Stimulated activated CD4-positive, alpha-beta T cell treated with anti-CD3 and anti-CD28 coated beads, Interleukin-2, amount 100 ng/mL, for 4 hours (primary cell): ENCODE measurements around the gene HSPA9.

ENCODE experiments used
- DNase-seq: peaks from one replicate; pipeline ENCODE4 v3.0.0-alpha.2; 2020; ENCODE audit warnings: low read depth

HSPA9 gene

DNA sequence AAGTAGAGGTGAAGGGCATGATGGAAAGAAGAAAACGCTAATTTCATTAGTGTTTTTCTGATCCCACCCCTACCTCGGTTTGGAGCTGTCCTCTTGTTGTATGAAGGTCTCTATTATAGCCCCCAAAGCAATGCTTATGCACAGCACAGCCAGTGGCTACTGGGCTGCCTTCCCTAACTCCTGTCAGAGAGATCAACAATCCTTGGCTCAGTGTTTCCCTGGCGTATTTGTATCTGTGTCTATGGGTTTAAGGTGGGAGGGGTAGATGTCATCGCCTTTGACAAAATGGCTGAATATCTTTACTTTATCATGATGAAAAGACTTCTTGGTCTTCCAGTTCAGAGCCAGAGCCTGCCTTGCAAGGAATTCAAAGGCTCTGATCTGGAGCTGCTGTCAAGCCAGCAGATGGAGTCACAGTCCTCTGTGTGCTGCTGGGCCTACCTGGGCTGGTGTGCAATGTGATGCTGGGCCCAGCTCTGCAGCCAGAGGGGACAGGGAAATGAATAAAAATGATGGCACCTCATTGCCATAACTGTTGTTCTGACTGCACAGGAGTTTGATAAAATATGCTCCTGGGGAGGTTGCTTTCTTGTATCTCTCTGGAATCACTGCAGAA lies 20.1 kb upstream of the HSPA9 start:
- no peak for DNase-seq

DNA sequence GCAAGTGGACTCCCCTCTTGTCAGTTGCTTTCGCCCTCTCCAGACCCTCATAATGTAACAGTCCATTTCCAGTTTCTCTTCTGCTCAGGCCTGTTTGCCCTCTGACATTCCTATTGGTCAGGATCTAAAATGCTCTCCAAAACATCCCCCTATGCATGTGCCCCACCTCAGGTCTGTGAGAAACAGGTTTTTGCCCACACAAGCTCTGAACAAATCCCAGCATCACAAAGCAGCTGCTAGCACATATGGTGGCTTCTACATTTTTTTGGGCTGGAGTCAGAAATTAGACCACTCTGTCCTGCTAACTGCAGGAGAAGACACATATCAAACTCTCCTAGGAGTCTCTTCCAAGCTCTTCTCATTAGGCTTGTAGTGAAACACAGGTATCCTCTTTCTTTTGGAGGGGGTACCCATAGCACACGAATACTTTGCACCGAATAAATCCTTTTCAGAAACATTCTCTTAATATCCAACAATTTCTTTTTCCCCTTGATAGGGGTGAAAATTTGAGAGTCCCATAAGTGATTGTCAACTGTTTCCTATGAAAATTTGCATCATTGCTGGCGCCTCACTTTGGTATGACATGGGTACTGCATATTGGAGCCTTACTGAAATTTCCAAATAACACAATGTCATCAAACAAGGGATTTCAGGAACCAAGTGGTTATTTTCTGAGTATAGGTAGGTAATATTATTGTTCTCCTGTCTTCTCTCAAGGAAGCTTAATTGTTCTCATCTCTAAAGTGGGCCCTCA lies 19.3 kb upstream of the HSPA9 start:
- no peak for DNase-seq

DNA sequence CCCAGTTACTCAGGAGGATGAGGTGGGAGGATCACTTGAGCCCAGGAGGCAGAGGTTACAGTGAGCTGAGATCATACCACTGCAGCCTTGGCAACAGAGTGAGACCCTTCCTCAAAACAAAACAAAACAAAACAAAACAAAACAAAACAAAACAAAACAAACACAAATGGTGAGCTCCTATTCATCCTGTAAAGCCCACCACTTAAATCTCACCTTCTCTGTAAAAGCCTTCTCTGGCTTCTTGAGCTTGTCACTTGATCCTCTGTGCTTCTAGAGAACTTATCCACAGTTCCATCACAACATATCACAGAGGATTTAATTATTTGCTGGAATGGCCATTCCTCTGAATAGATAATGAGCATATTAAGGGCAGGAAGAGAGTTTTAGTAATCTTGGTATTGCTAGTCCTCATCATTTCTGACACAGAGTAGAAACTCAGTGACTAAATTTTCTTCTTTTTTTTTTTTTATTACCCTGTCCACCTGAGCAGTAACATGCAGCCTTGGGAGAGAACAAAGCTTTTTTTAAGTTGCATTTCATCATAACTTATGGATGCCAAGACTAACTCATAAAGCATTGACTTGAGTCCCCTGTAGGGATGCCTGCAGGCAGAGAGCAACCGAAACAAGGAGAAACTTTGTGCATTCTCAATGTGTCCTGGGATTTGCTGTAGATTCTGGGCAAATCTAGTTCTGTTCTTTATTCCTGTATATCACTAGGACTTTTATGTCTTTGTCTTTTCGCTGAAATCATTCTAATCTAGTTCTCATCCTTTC lies 13.0 kb upstream of the HSPA9 start:
- DNase-seq, result no peak

DNA sequence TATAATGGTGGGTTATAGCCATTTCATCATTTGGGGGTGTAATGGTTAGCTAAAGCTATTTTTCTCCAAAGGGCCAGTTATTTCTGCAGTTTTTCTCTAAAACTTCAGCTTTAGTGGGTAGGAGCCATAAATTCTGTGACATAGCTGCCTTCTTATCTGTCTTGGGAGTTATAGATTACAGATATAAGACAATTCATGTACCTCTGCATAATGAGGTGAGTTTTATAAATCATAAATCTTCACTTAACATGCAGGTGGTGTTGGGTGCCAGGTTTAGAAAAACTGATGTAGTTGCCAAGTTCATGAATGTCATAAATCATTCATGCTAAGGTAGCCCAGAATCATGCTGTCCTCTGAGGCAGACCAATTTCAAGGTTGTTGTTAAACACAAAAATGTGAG lies 10.0 kb upstream of the HSPA9 start:
- no peak for DNase-seq

DNA sequence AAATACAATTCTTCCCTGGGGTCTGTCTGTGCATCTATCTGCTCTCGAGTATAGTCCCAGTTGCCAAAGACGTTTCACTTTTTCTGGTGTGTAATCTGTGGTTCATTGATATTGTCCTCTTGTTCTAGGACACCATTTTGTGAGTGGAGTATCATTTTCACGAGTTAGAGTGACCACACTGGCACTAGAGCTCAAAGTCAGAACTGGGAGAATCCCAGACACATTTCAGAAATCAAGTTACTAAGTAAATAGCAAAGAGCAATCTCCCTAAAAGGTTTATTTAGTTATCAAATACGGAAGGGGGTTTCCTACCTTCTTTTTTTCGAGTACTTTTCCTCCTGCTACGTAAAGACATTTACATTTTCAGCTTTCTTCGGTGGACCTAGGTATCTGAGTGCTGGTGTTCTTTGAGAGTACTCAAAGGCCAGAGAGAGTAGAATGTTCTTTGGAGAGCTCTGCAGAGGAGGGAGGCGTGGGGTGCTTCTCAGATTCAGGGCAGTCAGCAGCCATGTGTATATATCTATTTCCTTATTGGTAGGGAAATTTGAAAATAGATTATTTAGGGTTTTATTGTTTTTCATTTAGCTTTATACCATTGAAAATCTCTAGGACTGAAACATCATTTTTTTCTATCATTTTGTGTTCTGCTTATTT lies 8.9 kb upstream of the HSPA9 start:
- DNase-seq, result no peak

DNA sequence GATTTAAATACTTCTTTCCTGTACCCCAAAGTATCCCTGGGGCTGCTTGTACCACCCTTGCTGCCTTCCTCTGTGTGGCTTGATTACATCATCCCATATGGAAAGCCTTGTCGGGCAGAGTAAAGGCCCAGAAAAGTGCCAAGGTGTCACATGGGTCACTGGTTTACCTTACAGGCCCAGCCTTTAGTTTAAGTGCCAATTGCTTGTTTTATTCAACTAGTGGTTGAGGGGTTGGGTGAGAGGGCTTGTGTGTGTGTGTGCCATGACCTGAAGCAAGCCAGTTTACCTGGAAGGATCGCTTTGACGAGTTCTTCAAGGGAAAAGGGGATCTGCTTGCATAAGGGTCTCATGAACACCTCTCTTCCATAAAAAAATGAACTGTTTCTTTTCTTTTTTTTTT lies 7.8 kb upstream of the HSPA9 start:
- no peak for DNase-seq

DNA sequence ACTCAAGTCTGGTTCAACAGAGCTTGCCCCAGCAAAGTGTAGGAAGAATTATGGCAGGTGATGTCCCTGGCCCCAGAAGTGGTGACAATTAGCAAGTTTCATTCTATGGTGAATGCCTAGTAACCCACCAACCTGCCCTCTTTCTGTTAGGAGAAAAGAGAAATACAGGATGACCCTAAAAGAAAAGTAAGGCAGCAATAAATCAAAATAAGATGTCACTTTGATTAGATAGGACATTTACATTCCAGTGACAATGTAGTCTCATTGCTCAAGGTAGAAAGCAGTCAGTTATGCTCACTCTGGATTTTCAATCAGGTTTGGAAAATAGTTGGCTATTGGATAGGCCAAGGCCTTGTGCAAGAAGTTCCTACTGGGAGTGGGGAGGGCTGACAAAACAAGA lies 5.6 kb upstream of the HSPA9 start:
- DNase-seq, result no peak

DNA sequence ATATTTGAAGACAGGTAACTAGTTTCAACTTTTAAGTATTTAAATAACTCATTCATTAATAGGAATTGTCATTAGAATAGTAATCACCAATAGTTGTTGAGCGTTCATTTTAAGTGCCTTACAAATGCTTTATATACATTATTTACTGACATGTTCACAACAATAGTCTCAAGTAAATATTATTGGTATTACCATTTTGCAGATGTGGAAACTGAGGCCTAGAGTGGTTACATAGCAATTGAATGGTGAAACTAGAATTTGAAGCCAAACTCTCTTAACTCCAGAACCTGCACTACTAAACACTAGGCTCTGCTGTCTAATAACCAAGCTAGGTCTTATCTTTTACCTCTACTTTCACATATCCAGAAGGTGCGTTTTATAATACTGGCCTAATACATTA lies 4.8 kb upstream of the HSPA9 start:
- DNase-seq, result no peak

DNA sequence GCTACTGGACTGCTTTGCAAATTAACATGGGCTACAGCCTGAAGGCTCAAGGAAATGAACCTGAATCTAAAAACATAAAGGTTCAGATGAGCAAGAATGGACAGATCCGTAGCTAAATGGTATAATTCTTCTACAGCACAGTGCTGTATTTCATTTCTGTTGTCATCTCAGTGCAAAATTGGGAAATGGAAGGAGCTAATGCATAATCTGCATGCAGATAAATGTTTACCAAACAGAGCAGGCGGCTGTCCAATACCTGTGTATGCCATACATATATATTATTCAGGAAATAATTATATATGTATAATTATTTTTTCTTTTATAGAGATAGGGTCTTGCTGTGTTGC lies 4.3 kb upstream of the HSPA9 start:
- no peak for DNase-seq

DNA sequence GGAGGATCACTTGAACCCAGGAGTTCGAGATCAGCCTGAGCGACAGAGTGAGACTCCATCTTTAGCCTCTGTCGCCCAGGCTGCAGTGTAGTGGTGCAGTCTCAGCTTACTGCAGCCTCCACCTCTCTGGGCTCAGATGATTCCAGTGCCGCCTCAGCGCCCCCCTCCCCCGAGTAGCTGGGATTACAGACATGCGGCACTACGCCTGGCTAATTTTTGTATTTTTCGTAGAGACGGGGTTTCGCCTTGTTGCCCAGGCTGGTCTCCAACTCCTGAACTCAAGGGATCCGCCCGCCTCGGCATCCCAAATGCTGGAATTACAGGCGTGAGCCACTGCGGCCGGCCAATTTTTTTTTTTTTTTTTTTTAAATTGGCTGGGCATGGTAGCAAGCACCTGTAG lies 2.3 kb upstream of the HSPA9 start:
- no peak for DNase-seq

DNA sequence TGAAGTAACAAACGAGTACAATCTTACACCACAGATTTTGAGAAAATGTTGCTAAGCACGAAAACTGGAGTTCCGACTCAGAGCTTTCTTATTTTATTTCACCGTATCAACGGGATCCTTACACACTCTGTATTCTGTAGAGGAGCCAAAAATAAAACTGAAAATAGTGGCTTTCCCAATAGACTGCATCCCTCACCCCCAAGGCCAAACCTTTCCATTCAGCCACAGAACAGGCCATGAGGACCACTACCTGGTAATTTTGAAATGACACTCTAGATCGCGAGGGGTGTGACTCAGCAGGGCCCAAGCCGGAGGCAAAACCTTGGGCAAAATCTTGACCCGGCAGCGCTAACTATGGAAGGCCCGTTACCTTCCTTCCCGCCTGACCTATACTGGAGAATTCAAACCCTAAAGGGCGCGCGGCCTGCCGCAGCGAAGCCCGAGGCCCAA lies 432 bp downstream of the HSPA9 start:
- DNase-seq, result no peak

DNA sequence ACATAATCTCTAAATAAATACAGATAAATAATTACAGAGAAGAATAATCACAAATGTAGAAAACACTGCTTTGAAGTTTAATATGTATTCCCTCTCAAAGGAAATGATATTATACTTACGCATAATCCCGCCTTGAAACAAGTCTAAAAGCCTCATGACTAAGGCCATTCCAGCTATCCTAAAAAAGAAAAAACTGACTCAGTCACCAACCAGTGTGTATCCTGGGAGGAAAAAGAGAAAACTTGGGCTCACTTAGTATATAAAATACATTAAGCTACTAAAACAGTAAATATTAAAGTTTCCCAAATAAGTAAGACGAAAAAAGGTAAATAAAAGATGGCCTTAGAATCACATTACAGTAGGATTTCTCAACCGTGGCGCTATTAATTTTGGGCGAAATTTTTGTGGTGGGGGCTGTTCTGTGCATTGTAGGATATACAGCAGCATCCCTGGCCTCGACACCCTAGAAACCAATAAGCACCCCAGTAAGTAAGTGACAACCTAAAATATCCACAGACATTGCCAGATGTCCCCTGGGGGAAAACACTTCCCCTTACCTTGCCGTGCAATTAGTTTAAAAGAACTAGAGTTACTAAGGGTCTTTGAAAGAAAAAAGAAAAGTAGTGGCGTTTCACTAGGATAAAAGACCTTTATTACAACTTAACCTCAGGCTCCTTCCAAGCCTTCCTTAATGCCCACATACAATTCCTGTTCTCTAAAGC lies 1.1 kb downstream of the HSPA9 start:
- no peak for DNase-seq

DNA sequence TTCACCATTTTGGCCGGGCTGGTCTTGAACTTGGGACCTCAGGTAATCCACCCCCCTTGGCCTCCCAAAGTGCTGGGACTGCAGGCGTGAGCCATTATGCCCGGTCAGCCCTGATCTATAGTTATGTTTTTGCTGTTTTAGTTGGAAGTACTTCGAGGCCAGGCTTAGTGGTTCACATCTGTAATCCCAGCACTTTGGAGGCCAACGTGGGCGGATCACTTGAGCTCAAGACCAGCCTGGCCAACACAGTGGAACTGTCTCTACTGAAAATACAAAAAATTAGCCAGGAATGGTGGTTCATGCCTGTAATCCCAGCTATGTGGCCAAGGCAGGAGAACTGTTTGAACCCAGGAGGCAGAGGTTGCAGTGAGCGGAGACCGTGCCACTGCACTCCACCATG lies 2.0 kb downstream of the HSPA9 start:
- no peak for DNase-seq

DNA sequence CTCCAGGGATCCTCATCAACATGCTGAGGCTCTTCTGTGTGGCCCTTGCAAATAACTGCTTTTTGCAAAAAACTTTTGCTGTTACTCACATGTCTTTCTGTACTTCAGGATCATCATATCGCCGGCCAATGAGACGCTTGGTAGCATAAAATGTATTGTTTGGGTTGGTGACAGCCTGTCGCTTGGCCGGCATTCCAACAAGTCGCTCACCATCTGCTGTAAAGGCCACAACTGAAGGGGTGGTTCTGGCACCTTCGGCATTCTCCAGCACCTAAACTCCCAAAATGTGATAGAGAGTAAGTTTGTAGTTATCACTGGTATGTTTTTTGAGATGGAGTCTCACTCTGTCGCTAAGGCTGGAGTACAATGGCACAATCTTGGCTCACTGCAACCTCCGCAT lies 4.3 kb downstream of the HSPA9 start:
- DNase-seq, result no peak

DNA sequence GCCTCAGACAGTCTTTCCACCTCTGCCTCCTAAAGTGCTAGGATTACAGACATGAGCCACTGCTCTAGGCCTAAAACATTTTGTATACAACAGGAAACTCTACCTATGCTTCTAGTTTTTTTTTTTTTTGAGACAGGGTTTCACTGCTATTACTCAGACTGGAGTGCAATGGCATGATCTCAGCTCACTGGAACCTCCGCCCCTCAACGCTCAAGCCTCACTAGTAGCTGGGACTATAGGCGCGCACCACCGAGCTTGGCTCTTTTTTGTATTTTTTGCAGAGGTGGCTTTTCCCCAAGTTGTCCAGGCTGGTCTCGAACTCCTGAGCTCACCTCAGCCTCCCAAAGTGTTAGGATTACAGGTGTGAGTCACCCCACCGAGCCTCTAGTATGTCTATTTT lies 5.4 kb downstream of the HSPA9 start:
- DNase-seq, result no peak

DNA sequence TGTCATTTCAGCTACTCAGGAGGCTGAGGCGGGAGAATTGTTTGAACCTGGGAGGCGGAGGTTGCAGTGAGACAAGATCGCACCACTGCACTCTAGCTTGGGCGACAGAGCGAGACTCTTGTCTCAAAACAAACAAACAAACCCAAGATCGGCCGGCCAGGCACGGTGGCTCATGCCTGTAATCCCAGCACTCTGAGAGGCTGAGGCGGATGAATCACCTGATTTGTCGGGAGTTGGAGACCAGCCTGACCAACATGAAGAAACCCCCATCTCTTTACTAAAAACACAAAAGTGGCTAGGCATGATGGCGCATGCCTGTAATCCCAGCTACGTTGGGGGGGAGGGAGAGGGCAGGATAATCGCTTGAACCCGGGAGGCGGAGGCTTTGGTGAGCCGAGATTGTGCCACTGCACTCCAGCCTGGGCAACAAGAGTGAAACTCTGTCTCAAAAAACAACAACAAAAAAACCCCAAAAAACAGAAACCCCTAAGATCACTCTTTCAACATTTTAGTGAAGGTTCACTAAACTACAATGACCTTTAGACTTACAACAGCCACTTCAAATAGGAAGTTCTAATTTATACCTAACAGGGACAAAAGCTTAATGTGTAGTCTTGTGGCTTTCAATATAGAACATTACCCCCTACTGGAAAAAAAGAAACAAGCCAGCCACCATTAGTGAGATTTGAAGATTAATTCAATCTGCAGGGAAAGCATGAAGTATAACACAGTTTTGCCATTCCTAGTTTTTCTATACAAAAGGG lies 7.0 kb downstream of the HSPA9 start:
- no peak for DNase-seq

DNA sequence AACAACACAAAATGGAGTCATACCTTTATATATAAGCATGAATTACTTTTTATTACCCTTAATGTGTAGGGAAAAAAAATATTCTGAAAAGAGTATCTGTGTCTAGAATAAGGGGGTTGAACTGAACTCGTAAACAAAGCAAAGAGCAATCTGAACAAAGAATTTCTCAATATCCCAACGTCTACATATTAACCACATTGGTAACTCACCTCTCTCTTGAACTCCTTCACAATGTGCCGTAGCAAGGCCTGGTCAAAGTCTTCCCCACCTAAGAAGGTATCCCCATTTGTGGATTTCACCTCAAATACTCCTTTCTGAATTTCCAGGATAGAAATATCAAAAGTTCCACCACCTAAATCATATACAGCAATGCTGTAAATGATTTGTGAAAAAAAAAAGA lies 8.4 kb downstream of the HSPA9 start:
- no peak for DNase-seq

DNA sequence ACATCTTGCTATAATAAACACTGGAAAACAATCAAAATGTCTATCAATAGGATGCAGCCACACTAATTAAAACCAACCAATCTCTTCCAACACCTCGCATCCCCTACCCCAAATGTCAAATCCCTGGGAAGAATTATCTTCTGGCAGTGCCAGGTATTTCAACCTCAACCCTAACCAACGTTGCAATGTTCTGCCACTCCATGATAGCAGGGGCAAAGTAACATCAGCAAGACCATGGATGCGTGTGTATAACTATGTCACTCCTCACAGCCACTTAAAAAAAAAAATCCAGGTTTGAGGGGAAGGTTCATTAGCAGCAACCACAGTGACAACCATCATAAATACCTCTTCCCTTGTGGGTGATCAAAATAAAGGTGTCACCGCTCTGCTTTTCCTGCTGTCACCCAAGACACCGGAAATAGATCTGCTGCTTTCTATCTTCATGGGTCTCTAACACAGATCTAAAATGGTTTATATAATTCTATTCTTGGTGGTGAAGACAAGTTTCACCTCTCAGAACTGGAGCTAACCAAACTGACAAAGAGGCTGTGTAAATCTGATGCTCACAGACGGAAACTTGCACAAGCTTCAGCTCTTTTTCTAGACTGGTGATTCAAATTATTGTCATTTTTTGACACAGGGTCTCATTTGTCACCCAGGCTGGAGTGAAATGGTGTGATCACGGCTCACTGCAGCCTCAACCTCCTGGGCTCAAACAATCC lies 9.9 kb downstream of the HSPA9 start:
- no peak for DNase-seq

DNA sequence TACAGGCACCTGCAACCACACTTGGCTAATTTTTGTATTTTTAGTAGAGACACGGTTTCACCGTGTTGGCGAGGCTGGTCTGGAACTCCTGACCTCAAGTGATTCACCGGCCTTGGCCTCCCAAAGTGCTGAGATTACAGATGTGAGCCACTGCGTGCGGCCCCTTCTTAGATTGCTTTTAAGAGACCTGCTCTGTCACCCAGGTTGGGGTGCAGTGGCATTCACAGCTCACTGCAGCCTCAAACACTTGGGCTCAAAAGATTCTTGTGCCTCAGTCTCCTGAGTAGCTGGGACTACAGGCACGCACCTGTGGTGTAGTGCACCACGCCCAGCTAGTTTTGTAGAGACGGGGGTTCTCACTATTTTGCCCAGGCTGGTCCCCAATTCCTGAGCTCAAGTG lies 11.0 kb downstream of the HSPA9 start:
- DNase-seq, result no peak

DNA sequence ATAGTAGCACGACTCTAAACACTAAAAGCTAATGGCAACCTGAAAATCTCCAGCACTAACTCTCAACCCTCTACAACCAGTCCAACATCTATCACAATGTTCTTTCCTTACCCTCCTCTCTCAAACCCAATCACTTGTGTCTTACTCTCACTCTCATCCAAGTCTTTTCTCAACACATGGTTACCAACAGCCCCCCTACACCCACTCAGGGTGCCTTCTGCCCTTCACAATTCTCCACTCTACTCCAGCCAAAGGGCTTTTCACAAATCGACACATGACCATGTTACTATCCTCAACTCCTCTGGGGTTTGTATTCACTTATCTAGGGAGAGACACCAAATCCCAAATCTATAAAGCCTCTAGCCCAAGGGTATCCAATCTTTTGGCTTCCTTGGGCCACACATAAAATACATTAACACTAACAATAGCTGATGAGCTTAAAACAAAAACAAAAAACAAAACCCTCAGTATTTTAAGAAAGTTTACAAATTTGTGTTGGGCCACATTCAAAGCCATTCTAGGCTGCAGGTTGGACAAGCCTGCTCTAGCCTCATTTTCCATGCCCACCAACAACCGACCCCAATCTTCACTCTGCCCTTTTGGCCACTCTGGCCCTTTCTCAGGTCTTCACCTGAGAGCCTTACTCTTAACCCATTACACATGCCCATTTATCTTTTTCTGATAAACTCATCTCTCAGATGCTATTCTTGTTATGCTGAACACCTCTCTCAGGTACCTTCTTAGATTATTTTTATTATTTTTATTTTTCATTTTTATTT lies 11.7 kb downstream of the HSPA9 start:
- no peak for DNase-seq
